Measurements from ENCODE around the gene PCSK2. TPM values are rescaled to one million over a fixed set of nuclear protein-coding genes. Genes with fewer than 3 reads are reported as not detected.
A peak's percentile ranks its signal among the peaks of the same experiment; 100 is the strongest.

PCSK2 gene
- total RNA-seq, 1 donor from 2014 or later: 11.5 TPM

DNA sequence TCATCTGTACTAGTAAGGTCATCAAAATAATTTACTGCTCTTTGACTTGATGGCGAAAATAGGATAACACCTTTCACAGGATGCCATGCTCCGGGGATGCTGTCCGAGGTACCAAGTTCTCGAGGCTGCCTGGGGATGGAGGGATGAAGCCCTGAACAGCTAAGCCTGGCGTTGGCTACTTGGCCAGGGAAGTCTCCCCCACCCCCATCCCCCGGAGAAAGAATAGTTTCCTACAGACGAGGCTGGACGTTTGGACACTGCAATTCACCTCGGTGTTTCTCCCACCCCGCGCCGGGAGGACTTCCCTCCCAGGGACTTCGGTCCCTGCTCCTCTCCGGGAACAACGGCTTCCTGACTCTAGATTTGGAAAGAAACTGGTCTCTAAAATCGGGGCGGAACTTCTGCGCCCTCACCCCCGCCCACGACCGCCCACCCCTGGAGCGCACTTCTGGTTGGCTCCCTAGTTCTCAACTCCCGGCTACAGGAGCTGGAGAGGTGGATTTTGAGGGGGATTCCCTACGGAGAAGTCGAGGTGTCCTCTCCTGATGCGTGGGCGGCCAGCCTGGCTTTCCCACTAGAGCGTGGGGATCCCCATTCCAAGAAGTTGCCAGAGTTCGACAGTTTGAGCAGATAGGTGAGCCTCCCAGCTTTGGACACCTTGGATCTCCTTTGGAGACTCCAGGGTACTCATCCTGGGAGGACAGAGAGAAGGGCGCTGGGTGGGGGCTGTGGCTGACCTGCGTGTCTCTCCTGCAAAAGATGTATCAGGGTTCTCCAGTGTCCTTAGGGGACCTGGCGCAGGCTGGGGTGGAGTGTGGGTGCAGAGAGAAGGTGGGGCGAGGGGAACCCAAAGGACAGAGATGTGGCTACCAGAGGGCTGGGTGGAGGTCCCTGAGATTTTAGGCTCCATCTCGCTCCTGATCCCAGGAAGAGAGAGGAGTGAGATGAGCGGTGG lies 1.1 kb downstream of the PCSK2 start:
- peak overlapping the region; percentile 71 for H3K4me3 Mint-ChIP-seq (ENCODE audit: low read depth)
- H3K27me3 Mint-ChIP-seq: peaks cover 91% of the 10 kb centered on the region
- H3K36me3 Mint-ChIP-seq (ENCODE audit: insufficient read depth): no peaks in the 10 kb centered on the region
- H3K27ac Mint-ChIP-seq: no peak overlapping the region
- DNase-seq (ENCODE audit: low spot score, unreplicated experiment): peak; percentile 32
- H3K9me3 Mint-ChIP-seq (ENCODE audit: low read depth): no peaks in the 10 kb centered on the region
- TF ChIP-seq, protein P1, sequence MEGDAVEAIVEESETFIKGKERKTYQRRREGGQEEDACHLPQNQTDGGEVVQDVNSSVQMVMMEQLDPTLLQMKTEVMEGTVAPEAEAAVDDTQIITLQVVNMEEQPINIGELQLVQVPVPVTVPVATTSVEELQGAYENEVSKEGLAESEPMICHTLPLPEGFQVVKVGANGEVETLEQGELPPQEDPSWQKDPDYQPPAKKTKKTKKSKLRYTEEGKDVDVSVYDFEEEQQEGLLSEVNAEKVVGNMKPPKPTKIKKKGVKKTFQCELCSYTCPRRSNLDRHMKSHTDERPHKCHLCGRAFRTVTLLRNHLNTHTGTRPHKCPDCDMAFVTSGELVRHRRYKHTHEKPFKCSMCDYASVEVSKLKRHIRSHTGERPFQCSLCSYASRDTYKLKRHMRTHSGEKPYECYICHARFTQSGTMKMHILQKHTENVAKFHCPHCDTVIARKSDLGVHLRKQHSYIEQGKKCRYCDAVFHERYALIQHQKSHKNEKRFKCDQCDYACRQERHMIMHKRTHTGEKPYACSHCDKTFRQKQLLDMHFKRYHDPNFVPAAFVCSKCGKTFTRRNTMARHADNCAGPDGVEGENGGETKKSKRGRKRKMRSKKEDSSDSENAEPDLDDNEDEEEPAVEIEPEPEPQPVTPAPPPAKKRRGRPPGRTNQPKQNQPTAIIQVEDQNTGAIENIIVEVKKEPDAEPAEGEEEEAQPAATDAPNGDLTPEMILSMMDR (IDR thresholded peaks at IDR 0.05; ENCODE audit: unreplicated experiment): no peak
- H3K4me1 Mint-ChIP-seq (ENCODE audit: low read depth): peaks cover 16% of the 10 kb centered on the region

DNA sequence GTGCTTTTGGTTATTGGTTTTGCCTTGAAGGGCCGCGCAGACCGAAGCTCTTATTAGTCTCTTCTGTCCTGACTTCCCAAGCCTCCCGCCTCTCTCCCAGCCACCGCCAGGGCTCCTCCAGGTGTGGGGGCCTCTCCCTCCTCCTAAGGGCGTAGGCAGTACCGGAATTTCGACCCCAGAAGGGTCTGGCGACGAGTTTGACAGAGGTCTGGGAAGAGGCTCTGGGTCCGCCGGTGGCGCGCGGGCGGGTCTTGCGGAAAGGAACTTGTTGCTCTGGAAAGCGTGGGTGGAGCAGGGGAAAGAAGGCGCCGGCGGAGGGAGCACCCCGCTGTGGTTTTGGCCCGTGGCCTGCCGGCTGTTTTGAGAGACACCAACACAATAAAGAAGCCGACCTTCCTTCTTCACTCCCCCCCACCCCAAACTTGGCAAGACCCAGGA lies 1.8 kb downstream of the PCSK2 start:
- Mint-ChIP-seq H3K27me3 (peaks cover 84% of the 10 kb centered on the region), H3K4me1 (ENCODE audit: low read depth) (peaks cover 16% of the 10 kb centered on the region), H3K4me3 (ENCODE audit: low read depth) (peak overlapping the region; percentile 45), H3K9me3 (ENCODE audit: low read depth) (no peaks in the 10 kb centered on the region), H3K36me3 (ENCODE audit: insufficient read depth) (no peaks in the 10 kb centered on the region), H3K27ac (no peak overlapping the region)
- DNase-seq (ENCODE audit: low spot score, unreplicated experiment): peak; percentile 12
- TF ChIP-seq, protein P1 (IDR thresholded peaks at IDR 0.05; ENCODE audit: unreplicated experiment): no peak

DNA sequence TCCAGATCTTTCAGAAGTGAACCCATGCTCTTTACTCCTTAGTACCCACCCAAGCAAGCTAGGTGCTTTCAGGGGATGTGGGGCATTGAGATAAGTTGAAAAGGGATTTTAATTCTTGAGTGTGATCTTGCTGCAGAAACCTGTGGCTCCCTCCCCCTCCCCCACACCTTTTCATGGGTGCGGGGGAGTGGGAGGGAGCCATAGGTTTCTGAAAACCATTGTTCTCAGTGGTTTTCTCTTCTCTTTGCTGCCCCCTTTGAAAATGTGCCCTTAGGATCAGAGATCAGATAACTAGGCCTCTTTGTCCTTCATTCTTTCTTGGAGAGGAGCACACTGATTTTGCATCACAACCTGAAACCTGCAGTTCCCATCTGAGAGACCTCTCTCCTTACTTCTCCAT lies 2.4 kb downstream of the PCSK2 start:
- Mint-ChIP-seq H3K4me3 (ENCODE audit: low read depth) (no peak overlapping the region), H3K9me3 (ENCODE audit: low read depth) (no peaks in the 10 kb centered on the region), H3K27ac (no peak overlapping the region), H3K27me3 (peaks cover 82% of the 10 kb centered on the region), H3K4me1 (ENCODE audit: low read depth) (peaks cover 16% of the 10 kb centered on the region), H3K36me3 (ENCODE audit: insufficient read depth) (no peaks in the 10 kb centered on the region)
- TF ChIP-seq, protein P1 (IDR thresholded peaks at IDR 0.05; ENCODE audit: unreplicated experiment): no peak
- DNase-seq (ENCODE audit: low spot score, unreplicated experiment): no peak

DNA sequence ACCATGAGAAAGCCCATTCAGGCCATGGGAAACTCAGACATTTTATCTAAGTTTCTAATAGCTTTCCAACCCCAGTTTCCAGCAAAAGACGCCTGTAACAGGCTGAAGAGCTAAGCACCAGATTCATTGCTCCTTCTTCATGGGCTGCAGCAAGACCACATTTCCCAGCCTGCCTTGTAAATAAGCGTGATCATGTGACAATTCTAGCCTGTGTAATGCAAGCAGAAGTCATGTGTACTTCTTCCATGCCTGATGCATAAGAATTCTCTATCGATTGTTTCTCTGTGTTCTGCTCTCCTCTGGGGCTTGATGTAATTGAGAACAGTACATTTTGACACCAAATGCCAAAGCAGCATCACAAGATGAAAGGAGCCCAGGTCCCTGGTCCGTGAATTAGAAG lies 6.8 kb downstream of the PCSK2 start:
- Mint-ChIP-seq H3K36me3 (ENCODE audit: insufficient read depth) (no peaks in the 10 kb centered on the region), H3K9me3 (ENCODE audit: low read depth) (no peaks in the 10 kb centered on the region), H3K27me3 (peaks cover 50% of the 10 kb centered on the region), H3K27ac (no peak overlapping the region), H3K4me3 (ENCODE audit: low read depth) (no peak overlapping the region), H3K4me1 (ENCODE audit: low read depth) (no peaks in the 10 kb centered on the region)
- TF ChIP-seq, protein P1 (IDR thresholded peaks at IDR 0.05; ENCODE audit: unreplicated experiment): no peak
- DNase-seq (ENCODE audit: low spot score, unreplicated experiment): no peak

DNA sequence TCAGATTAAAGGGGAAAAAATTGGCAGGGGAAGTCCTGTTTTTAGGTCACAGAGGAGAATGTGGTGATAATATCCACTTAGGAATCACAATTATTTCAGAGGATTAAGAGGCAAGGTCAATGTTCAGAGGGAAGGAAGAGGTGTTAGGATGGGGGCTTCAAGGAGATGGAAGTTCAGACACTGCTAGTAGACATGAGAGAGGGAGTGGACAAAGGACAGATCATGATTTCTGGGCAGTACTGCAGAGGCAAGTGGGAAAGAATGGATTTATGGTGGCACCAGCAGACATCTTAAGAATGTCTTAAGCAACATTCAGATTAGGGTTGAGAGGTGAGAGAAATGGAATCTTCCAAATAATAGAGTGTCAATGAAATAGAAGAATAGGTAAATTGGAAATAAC lies 9.9 kb downstream of the PCSK2 start:
- Mint-ChIP-seq H3K27ac (no peak overlapping the region), H3K4me3 (ENCODE audit: low read depth) (no peak overlapping the region), H3K27me3 (peaks cover 32% of the 10 kb centered on the region), H3K36me3 (ENCODE audit: insufficient read depth) (no peaks in the 10 kb centered on the region), H3K9me3 (ENCODE audit: low read depth) (no peaks in the 10 kb centered on the region), H3K4me1 (ENCODE audit: low read depth) (no peaks in the 10 kb centered on the region)
- no peak for DNase-seq (ENCODE audit: low spot score, unreplicated experiment)
- TF ChIP-seq, protein P1 (IDR thresholded peaks at IDR 0.05; ENCODE audit: unreplicated experiment): no peak

Data from progenitor cell of endocrine pancreas (in vitro differentiated cells).